ENCODE results near the gene C17orf50.

- TF ChIP-seq CTCF (IDR thresholded peaks at IDR 0.05), result no peak
- TF ChIP-seq POLR2A (IDR thresholded peaks at IDR 0.05), result no peak
- TF ChIP-seq EP300 (IDR thresholded peaks at IDR 0.05), result no peak
Measured at GRCh38 chr17:35769895-35770486, 9.3 kb downstream of the C17orf50 start.

All from tibial nerve (tissue), 4 donors.